B cell (primary cell): ENCODE measurements around the gene AGBL4. TPM values are rescaled to one million over a fixed set of nuclear protein-coding genes. Genes with fewer than 3 reads are reported as not detected.

Experiments
- ATAC-seq: fragments of 200-7000 bp; cut with Tn5 transposase; one replicate; pipeline ENCODE4 v1.10.0; 2021; ENCODE audit warnings: low read depth, mild to moderate bottlenecking, moderate number of reproducible peaks, moderate library complexity
- CTCF ChIA-PET: fragments of 350-600 bp; sonication (Branson Sonifier 250); formaldehyde crosslinking; loops from one replicate; lab custom pipeline; 2021; ENCODE audit warnings: antibody characterized with exemption, inconsistent platforms; lab: Charles Lee
- POLR2A ChIA-PET: fragments of 350-600 bp; sonication (Branson Sonifier 250); formaldehyde crosslinking; loops from one replicate; lab custom pipeline; 2021; ENCODE audit warnings: antibody characterized with exemption; lab: Charles Lee
- DNase-seq: peaks from one replicate; pipeline ENCODE4 v3.0.0; 2013
- H2AFZ ChIP-seq: 2 replicates; pipeline ENCODE4 v1.6.1; 2012; ENCODE audit warnings: mild to moderate bottlenecking, low read depth, low read length; ENCODE audit not compliant: insufficient read depth, poor library complexity, severe bottlenecking
- H3K27ac ChIP-seq, 2 donors: 1 replicate in 1 of 2; 2 replicates in 1 of 2; pipeline ENCODE4 v1.5.1; 2012 to 2013; ENCODE audit warnings: low read length in 2 of 2, mild to moderate bottlenecking in 2 of 2, moderate library complexity in 1 of 2
- H3K27me3 ChIP-seq, 4 experiments: fragments of 200-600 bp in 1 of 4; sonication (generic) in 1 of 4; replicated peaks in 1 of 4; 1 replicate in 2 of 4; 2 replicates in 2 of 4; pipeline versions ENCODE4 v1.6.1 to v1.7.0; 2013 to 2016; ENCODE audit warnings: low read length in 3 of 4, mild to moderate bottlenecking in 2 of 4, mixed read lengths in 1 of 4, moderate library complexity in 1 of 4; ENCODE audit not compliant: insufficient read depth in 4 of 4, control insufficient read depth in 3 of 4; ENCODE audit errors: control extremely low read depth in 1 of 4
- H3K36me3 ChIP-seq, 2 experiments: replicated peaks in 1 of 2; 1 replicate in 1 of 2; 2 replicates in 1 of 2; pipeline versions ENCODE4 v1.6.1 to v1.7.1; 2013; ENCODE audit warnings: low read length in 1 of 2; ENCODE audit not compliant: insufficient read depth in 2 of 2, control insufficient read depth in 1 of 2; ENCODE audit errors: control extremely low read depth in 1 of 2, extremely low read depth in 1 of 2
- H3K4me1 ChIP-seq, 2 donors: fragments of 200-600 bp in 1 of 2; sonication (generic) in 1 of 2; 1 replicate in 1 of 2; 2 replicates in 1 of 2; pipeline versions ENCODE4 v1.5.1 to v1.6.1; 2013 to 2017; ENCODE audit warnings: low read length in 2 of 2; ENCODE audit not compliant: control insufficient read depth in 2 of 2, insufficient read depth in 2 of 2
- H3K4me2 ChIP-seq: replicated peaks from 2 replicates; pipeline ENCODE3; 2012; ENCODE audit warnings: mild to moderate bottlenecking, low read depth, low read length; ENCODE audit not compliant: poor library complexity, severe bottlenecking
- H3K4me3 ChIP-seq, 5 experiments: fragments of 200-600 bp in 1 of 5; sonication (generic) in 1 of 5; 1 replicate in 3 of 5; 2 replicates in 2 of 5; pipeline versions ENCODE4 v1.5.1 to v1.7.0; 2011 to 2016; ENCODE audit warnings: low read length in 4 of 5, mild to moderate bottlenecking in 4 of 5, low read depth in 2 of 5, control low read depth in 1 of 5, moderate library complexity in 1 of 5; ENCODE audit not compliant: insufficient read depth in 1 of 5; ENCODE audit errors: control extremely low read depth in 1 of 5, extremely low read depth in 1 of 5
- H3K79me2 ChIP-seq: fragments of 200-600 bp; sonication (generic); one replicate; pipeline ENCODE4 v1.6.0; 2016; ENCODE audit warnings: low read length; ENCODE audit not compliant: control insufficient read depth, insufficient read depth
- H3K9ac ChIP-seq: fragments of 200-600 bp; sonication (generic); 2 replicates; pipeline ENCODE4 v1.6.1; 2017; ENCODE audit warnings: mild to moderate bottlenecking, low read length, moderate library complexity
- H3K9me3 ChIP-seq, 3 donors: one replicate each; pipeline versions ENCODE4 v1.6.1 to v1.7.1; 2013; ENCODE audit warnings: low read length in 2 of 3; ENCODE audit not compliant: control insufficient read depth in 2 of 3, insufficient read depth in 1 of 3; ENCODE audit errors: control extremely low read depth in 1 of 3
- H4K20me1 ChIP-seq: 2 replicates; pipeline ENCODE4 v1.6.0; 2012; ENCODE audit warnings: mild to moderate bottlenecking, low read length; ENCODE audit not compliant: insufficient read depth, control insufficient read depth, poor library complexity, severe bottlenecking
- H3K27ac Mint-ChIP-seq: one replicate; pipeline ENCODE4 v1.8.0; 2021; ENCODE audit warnings: mixed read lengths
- H3K27me3 Mint-ChIP-seq: one replicate; pipeline ENCODE4 v1.8.0; 2021; ENCODE audit warnings: mixed read lengths
- H3K4me1 Mint-ChIP-seq: one replicate; pipeline ENCODE4 v1.8.0; 2021; ENCODE audit warnings: mixed read lengths
- H3K4me3 Mint-ChIP-seq: one replicate; pipeline ENCODE4 v1.8.0; 2021; ENCODE audit warnings: mixed read lengths
- H3K9me3 Mint-ChIP-seq: one replicate; pipeline ENCODE4 v1.8.0; 2022; ENCODE audit warnings: mixed read lengths; ENCODE audit not compliant: insufficient read depth
- CTCF ChIP-seq: fragments of 200-600 bp; IDR thresholded peaks from one replicate; pipeline ENCODE4 v1.8.0; 2022; ENCODE audit warnings: antibody characterized with exemption, mild to moderate bottlenecking
- EZH2 ChIP-seq: IDR thresholded peaks from 2 replicates; pipeline ENCODE4 v1.6.1; 2012; ENCODE audit warnings: borderline replicate concordance, low read depth, mild to moderate bottlenecking, moderate library complexity, low read length; ENCODE audit not compliant: insufficient read depth, poor library complexity, severe bottlenecking
- WGBS: methylation state at CpG from one replicate; pipeline ENCODE4 v1.1.5; 2013; ENCODE audit warnings: missing lambda C conversion rate; ENCODE audit not compliant: insufficient coverage; 5-methylcytosine and 5-hydroxymethylcytosine counted together
- intact Hi-C: fragments of 100-400 bp; cut with micrococcal nuclease; formaldehyde crosslinking; loops from one replicate; pipeline ENCODE4 v1.10.0; 2022
- polyA plus RNA-seq: library from polyadenylated mRNA; depleted of rRNA; stranded (reverse); fragments of >200 nt; gene quantifications from 2 replicates; pipeline ENCODE4 v1.2.3, GENCODE V29; 2012
- total RNA-seq, 2 donors: library from RNA; stranded (reverse); fragments of 120-200 nt in 1 of 2; gene quantifications; 1 replicate in 1 of 2; 2 replicates in 1 of 2; pipeline versions ENCODE4 v1.2.3 to v1.2.4, GENCODE V29; 2013 to 2022

The AGBL4 gene
- total and polyA plus RNA-seq, 2 donors (not counting 1 experiment from before 2014, with no cell fraction given) = 0.07 to 0.12 TPM

DNA sequence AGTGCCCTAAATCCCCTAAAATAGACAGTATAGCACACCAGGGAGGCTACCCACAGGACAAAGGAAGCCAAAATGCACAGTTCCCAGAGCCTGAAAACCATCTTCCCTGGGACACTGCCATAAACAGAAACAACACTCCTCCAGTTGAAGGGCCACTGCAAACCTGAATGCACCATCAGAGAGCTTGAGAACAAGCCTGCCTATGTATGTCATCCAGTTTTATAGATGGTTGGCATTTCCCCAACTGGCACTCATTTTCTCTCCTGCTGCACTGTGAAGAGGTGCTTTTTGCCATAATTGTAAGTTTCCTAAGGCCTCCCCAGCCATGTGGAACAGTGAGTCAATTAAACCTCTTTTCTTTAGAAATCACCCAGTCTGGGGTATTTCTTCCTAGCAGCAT is 169.0 kb downstream of the AGBL4 start:
- Histone ChIP-seq H3K4me3 (no peak overlapping the region), H4K20me1 (no peaks in the 10 kb centered on the region), H3K79me2 (no peaks in the 10 kb centered on the region), H2AFZ (no peak overlapping the region), H3K36me3 (no peaks in the 10 kb centered on the region), H3K9ac (no peak overlapping the region), H3K27ac (no peak overlapping the region), H3K4me2 (no peak overlapping the region), H3K4me1 (no peaks in the 10 kb centered on the region), H3K27me3 (no peaks in the 10 kb centered on the region), H3K9me3 (no peaks in the 10 kb centered on the region)
- Mint-ChIP-seq H3K27ac (no peak overlapping the region), H3K4me1 (no peaks in the 10 kb centered on the region), H3K27me3 (no peaks in the 10 kb centered on the region), H3K9me3 (no peaks in the 10 kb centered on the region), H3K4me3 (no peak overlapping the region)
- intact Hi-C loops = no loop called here
- no peak for DNase-seq
- ChIA-PET POLR2A (no interaction called here), CTCF (no interaction called here)
- ATAC-seq = no peak
- no peak for TF ChIP-seq CTCF

DNA sequence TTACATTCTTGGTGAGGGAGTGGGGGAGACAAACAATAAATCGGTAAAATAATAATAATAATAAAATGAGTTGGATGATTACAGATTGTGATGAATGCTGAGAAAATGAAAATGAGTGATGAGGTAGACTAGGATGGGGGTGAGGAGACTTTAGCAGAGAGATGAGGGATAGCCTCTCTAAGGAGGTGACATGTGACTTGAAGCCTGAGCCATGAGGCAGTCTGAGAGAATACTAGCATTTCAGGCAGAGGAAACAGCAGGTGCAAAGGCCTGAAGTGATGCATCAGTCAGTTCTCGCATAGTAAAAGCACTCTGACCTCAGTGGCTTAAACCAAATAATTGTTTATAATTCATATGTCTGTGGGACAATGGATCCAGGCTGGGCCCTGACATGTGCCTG is 181.2 kb downstream of the AGBL4 start:
- ATAC-seq (no peak), DNase-seq (no peak)
- H2AFZ ChIP-seq = no peak overlapping the region
- Mint-ChIP-seq H3K4me3 (no peak overlapping the region), H3K9me3 (peaks cover 13% of the 10 kb centered on the region), H3K27ac (no peak overlapping the region), H3K4me1 (no peaks in the 10 kb centered on the region), H3K27me3 (no peaks in the 10 kb centered on the region)
- no peak for TF ChIP-seq EZH2
- TF ChIP-seq CTCF = no peak
- intact Hi-C loops = no loop called here
- H3K4me1 ChIP-seq = no peaks in the 10 kb centered on the region
- peaks cover 2 to 38% (median 16%) of the 10 kb centered on the region in 3 donors for H3K9me3 ChIP-seq
- WGBS = 100% methylated on average over 1 of the region's 2 CpGs
- H3K9ac ChIP-seq = no peak overlapping the region
- ChIA-PET CTCF (no interaction called here), POLR2A (no interaction called here)
- H4K20me1 ChIP-seq = no peaks in the 10 kb centered on the region
- no peaks in the 10 kb centered on the region for H3K36me3 ChIP-seq
- H3K79me2 ChIP-seq = no peaks in the 10 kb centered on the region
- no peak overlapping the region for H3K4me2 ChIP-seq
- H3K4me3 ChIP-seq = no peak overlapping the region
- no peak overlapping the region for H3K27ac ChIP-seq
- no peaks in the 10 kb centered on the region for H3K27me3 ChIP-seq
